H9 (cell line): ENCODE results near the gene CHCHD1. TPM values are rescaled to one million over a fixed set of nuclear protein-coding genes. Genes with fewer than 3 reads are reported as not detected.

Source experiments
- DNase-seq: peaks from one replicate; pipeline ENCODE4 v3.0.0-alpha.2; 2017
- H2AFZ ChIP-seq: one replicate; pipeline ENCODE4 v1.6.1; 2013; ENCODE audit warnings: mild to moderate bottlenecking, low read length, control low read depth, moderate library complexity
- H2AK5ac ChIP-seq: 2 replicates; pipeline ENCODE4 v1.6.1; 2013; ENCODE audit warnings: low read length, control low read depth, mixed read lengths; ENCODE audit not compliant: insufficient read length
- H2BK120ac ChIP-seq: one replicate; pipeline ENCODE4 v1.6.1; 2013; ENCODE audit warnings: low read depth, mild to moderate bottlenecking, low read length, control low read depth, inconsistent platforms; ENCODE audit not compliant: poor library complexity, severe bottlenecking
- H2BK12ac ChIP-seq: 2 replicates; pipeline ENCODE4 v1.6.1; 2013; ENCODE audit warnings: low read length, control low read depth, mixed read lengths, low read depth; ENCODE audit not compliant: insufficient read length
- H2BK15ac ChIP-seq: 2 replicates; pipeline ENCODE4 v1.6.1; 2013; ENCODE audit warnings: low read depth, low read length, control low read depth
- H2BK20ac ChIP-seq: one replicate; pipeline ENCODE4 v1.6.1; 2013; ENCODE audit warnings: low read depth, mild to moderate bottlenecking, low read length, control low read depth, inconsistent platforms; ENCODE audit not compliant: poor library complexity, severe bottlenecking
- H2BK5ac ChIP-seq: 2 replicates; pipeline ENCODE4 v1.6.1; 2013; ENCODE audit warnings: low read length, control low read depth, mixed read lengths; ENCODE audit not compliant: insufficient read length
- H3K14ac ChIP-seq: 2 replicates; pipeline ENCODE4 v1.6.1; 2013; ENCODE audit warnings: low read length, control low read depth; ENCODE audit not compliant: insufficient read depth
- H3K18ac ChIP-seq: 2 replicates; pipeline ENCODE4 v1.6.1; 2013; ENCODE audit warnings: low read depth, mild to moderate bottlenecking, mixed read lengths, low read length, control low read depth; ENCODE audit not compliant: insufficient read length
- H3K23ac ChIP-seq: 2 replicates; pipeline ENCODE4 v1.6.1; 2013; ENCODE audit warnings: low read length, control low read depth, mixed read lengths, low read depth; ENCODE audit not compliant: insufficient read length
- H3K23me2 ChIP-seq: 2 replicates; pipeline ENCODE4 v1.6.1; 2013; ENCODE audit warnings: low read depth, mild to moderate bottlenecking, mixed read lengths, low read length, control low read depth; ENCODE audit not compliant: insufficient read length, poor library complexity, severe bottlenecking
- H3K27ac ChIP-seq: 2 replicates; pipeline ENCODE4 v1.5.1; 2013; ENCODE audit warnings: low read length, control low read depth, mixed read lengths, low read depth; ENCODE audit not compliant: insufficient read length
- H3K27me3 ChIP-seq: 2 replicates; pipeline ENCODE4 v1.6.1; 2013; ENCODE audit warnings: low read length, control low read depth, inconsistent platforms; ENCODE audit not compliant: insufficient read depth
- H3K4ac ChIP-seq: 2 replicates; pipeline ENCODE4 v1.6.1; 2013; ENCODE audit warnings: low read depth, mild to moderate bottlenecking, control low read depth, inconsistent platforms, low read length, moderate library complexity
- H3K4me1 ChIP-seq: 2 replicates; pipeline ENCODE4 v1.6.1; 2013; ENCODE audit warnings: low read length, control low read depth, inconsistent platforms; ENCODE audit not compliant: insufficient read depth
- H3K4me2 ChIP-seq: 2 replicates; pipeline ENCODE4 v1.6.1; 2013; ENCODE audit warnings: low read length, control low read depth, mixed read lengths; ENCODE audit not compliant: insufficient read length, insufficient read depth
- H3K56ac ChIP-seq: 2 replicates; pipeline ENCODE4 v1.6.1; 2013; ENCODE audit warnings: low read depth, mild to moderate bottlenecking, mixed read lengths, low read length, control low read depth; ENCODE audit not compliant: insufficient read length
- H3K79me1 ChIP-seq: 2 replicates; pipeline ENCODE4 v1.6.1; 2013; ENCODE audit warnings: low read depth, mild to moderate bottlenecking, moderate library complexity, low read length, control low read depth, inconsistent platforms; ENCODE audit not compliant: insufficient read depth, poor library complexity, severe bottlenecking
- H3K79me2 ChIP-seq: 2 replicates; pipeline ENCODE4 v1.6.1; 2013; ENCODE audit warnings: low read length, control low read depth, inconsistent platforms; ENCODE audit not compliant: insufficient read depth
- H3K9ac ChIP-seq: 2 replicates; pipeline ENCODE4 v1.6.1; 2013; ENCODE audit warnings: low read length, control low read depth, mixed read lengths; ENCODE audit not compliant: insufficient read length; ENCODE audit errors: extremely low read depth
- H3K9me3 ChIP-seq: one replicate; pipeline ENCODE4 v1.6.1; 2013; ENCODE audit warnings: low read depth, low read length, inconsistent platforms; ENCODE audit not compliant: control insufficient read depth
- H3T11ph ChIP-seq: one replicate; pipeline ENCODE4 v1.6.1; 2013; ENCODE audit warnings: mild to moderate bottlenecking, low read length, control low read depth, inconsistent platforms
- H4K20me1 ChIP-seq: one replicate; pipeline ENCODE4 v1.6.1; 2013; ENCODE audit not compliant: control insufficient read depth, insufficient read length, insufficient read depth
- H4K5ac ChIP-seq: 2 replicates; pipeline ENCODE4 v1.6.1; 2013; ENCODE audit warnings: low read depth, mild to moderate bottlenecking, mixed read lengths, low read length, control low read depth; ENCODE audit not compliant: insufficient read length
- H4K8ac ChIP-seq: replicated peaks from 2 replicates; pipeline ENCODE4 v1.6.1; 2013; ENCODE audit warnings: low read length, control low read depth, mixed read lengths, low read depth; ENCODE audit not compliant: insufficient read length
- H4K91ac ChIP-seq: 2 replicates; pipeline ENCODE4 v1.6.1; 2013; ENCODE audit warnings: low read depth, mild to moderate bottlenecking, moderate library complexity, mixed read lengths, low read length, control low read depth; ENCODE audit not compliant: insufficient read length
- H3K27ac Mint-ChIP-seq, 3 experiments: 2 replicates in 2 of 3; 3 replicates in 1 of 3; pipeline ENCODE4 v1.8.0; 2020 to 2021; ENCODE audit warnings: mixed read lengths in 3 of 3, mild to moderate bottlenecking in 1 of 3, moderate library complexity in 1 of 3
- H3K27me3 Mint-ChIP-seq: 2 replicates; pipeline ENCODE4 v1.8.0; 2021; ENCODE audit warnings: low read depth, mild to moderate bottlenecking, moderate library complexity, mixed read lengths
- H3K36me3 Mint-ChIP-seq, 3 experiments: 2 replicates in 2 of 3; 3 replicates in 1 of 3; pipeline ENCODE4 v1.8.0; 2020 to 2021; ENCODE audit warnings: low read depth in 3 of 3, mixed read lengths in 3 of 3; ENCODE audit not compliant: insufficient read depth in 1 of 3
- H3K4me1 Mint-ChIP-seq, 2 experiments: 2 replicates each; pipeline ENCODE4 v1.8.0; 2020; ENCODE audit warnings: mixed read lengths in 2 of 2
- H3K4me3 Mint-ChIP-seq, 2 experiments: 2 replicates in 1 of 2; 3 replicates in 1 of 2; pipeline ENCODE4 v1.8.0; 2020 to 2021; ENCODE audit warnings: mild to moderate bottlenecking in 2 of 2, mixed read lengths in 2 of 2, moderate library complexity in 1 of 2
- H3K9me3 Mint-ChIP-seq, 2 experiments: 2 replicates in 1 of 2; 3 replicates in 1 of 2; pipeline ENCODE4 v1.8.0; 2020; ENCODE audit warnings: mild to moderate bottlenecking in 2 of 2, mixed read lengths in 2 of 2, moderate library complexity in 1 of 2
- CTCF ChIP-seq: fragments of 200-600 bp; sonication (generic); conservative IDR thresholded peaks from 3 replicates; pipeline ENCODE4 v1.8.0; 2021; ENCODE audit warnings: antibody characterized with exemption, mild to moderate bottlenecking
- WGBS: extraction: QIAGEN DNeasy Blood & Tissue Kit; methylation state at CpG from one replicate; pipeline ENCODE4 v1.1.7; 2013; ENCODE audit warnings: missing lambda C conversion rate, low lambda C conversion rate, mixed read lengths; ENCODE audit not compliant: insufficient read length; ENCODE audit errors: extremely low coverage; 5-methylcytosine and 5-hydroxymethylcytosine counted together
- total RNA-seq: library from RNA; stranded (reverse); gene quantifications from 2 replicates; pipeline ENCODE4 v1.2.1, GENCODE V29; 2021

Gene CHCHD1
- total RNA-seq, 1 experiment from 2014 or later = 45.9 TPM

DNA sequence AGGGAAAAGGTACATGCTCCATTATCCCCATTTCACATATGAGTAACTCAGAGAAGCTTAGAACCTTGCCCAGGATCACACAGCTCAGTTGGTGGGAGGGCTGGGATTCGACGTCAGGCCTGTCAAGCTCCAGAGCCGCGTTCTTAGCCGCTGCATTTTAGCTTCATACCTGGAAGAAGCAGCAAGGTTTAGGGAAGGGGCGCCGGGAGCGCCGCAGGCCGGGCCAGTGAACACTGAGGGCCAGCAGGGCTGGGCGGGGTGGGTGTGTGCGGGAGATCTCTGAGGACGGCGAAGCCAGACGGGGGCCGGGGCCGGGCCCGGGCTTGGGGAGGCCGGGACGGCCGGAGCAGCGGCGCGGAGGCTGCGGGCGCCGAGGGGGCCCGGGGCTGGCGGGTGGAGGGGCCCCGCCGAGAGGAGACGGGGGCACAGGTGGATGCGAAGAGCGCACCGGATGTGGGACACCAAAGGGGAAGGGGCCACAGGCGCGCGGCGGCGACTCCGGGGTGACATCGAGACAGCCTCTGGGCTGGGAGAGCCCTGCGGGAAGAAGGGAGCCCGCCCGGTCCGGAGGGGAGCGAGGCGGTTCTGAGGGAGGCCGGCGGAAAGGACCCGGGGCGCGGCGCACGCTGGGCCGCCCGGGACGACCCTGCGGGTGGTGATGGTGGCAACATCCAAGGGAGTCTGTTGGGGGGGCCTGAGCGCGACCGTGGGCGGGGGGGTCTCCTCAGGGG, 29.1 kb downstream of the CHCHD1 start:
- Histone ChIP-seq H4K91ac (no peak overlapping the region), H4K20me1 (no peaks in the 10 kb centered on the region), H3K4ac (no peak overlapping the region), H3K79me2 (no peaks in the 10 kb centered on the region), H3K14ac (peak overlapping the region; percentile 77), H3K9ac (peak overlapping the region; percentile 52), H3K79me1 (no peaks in the 10 kb centered on the region), H2BK15ac (no peak overlapping the region), H3K23ac (no peak overlapping the region), H2BK12ac (no peak overlapping the region), H3K56ac (no peak overlapping the region), H3K4me1 (no peaks in the 10 kb centered on the region), H3K9me3 (no peaks in the 10 kb centered on the region), H3K27me3 (no peaks in the 10 kb centered on the region), H3K27ac (no peak overlapping the region), H2AFZ (no peak overlapping the region), H4K8ac (no peak overlapping the region), H3K23me2 (peaks cover 2% of the 10 kb centered on the region), H2AK5ac (no peak overlapping the region), H3T11ph (no peak overlapping the region), H2BK5ac (no peak overlapping the region), H2BK120ac (no peak overlapping the region), H3K4me2 (peak overlapping the region; percentile 52), H4K5ac (no peak overlapping the region), H3K18ac (no peak overlapping the region), H2BK20ac (no peak overlapping the region)
- Mint-ChIP-seq H3K27ac (no peak overlapping the region; a peak in 2 of 7 replicates), H3K4me3 (peak overlapping the region; percentile 76 to 86), H3K27me3 (no peaks in the 10 kb centered on the region), H3K36me3 (peaks cover 18 to 43% (median 30%) of the 10 kb centered on the region in 3 experiments; a peak in 6 of 7 replicates), H3K9me3 (no peaks in the 10 kb centered on the region; a peak in 1 of 5 replicates), H3K4me1 (peaks cover 11 to 12% of the 10 kb centered on the region in 2 experiments)
- DNase-seq = peak; percentile 59
- TF ChIP-seq CTCF = no peak
- WGBS = no CpG with 5 or more reads among the region's 63 CpGs
